ENCODE data around the gene AGR2. TPM values are rescaled to one million over a fixed set of nuclear protein-coding genes. Genes with fewer than 3 reads are reported as not detected.

Gene AGR2
- total RNA-seq, 1 donor = not detected

GRCh38 chr7:16745645-16746044 lies 59.2 kb downstream of the AGR2 start:
- no peak for TF ChIP-seq CTCF (IDR thresholded peaks at IDR 0.05; ENCODE audit: extremely low read depth, low read depth, low read length)
- H2AFZ ChIP-seq (ENCODE audit: low read length) = no peak overlapping the region
- DNase-seq (ENCODE audit: insufficient read length, low spot score, missing footprints) = no peak

GRCh38 chr7:16744518-16745250 lies 60.1 kb downstream of the AGR2 start:
- H3K36me3 ChIP-seq (ENCODE audit: insufficient read depth, low read length) = no peaks in the 10 kb centered on the region
- H3K27me3 ChIP-seq (ENCODE audit: insufficient read depth, low read length) = no peaks in the 10 kb centered on the region
- H3K4me1 ChIP-seq (ENCODE audit: insufficient read depth, low read length) = peaks cover 25% of the 10 kb centered on the region
- TF ChIP-seq CTCF (IDR thresholded peaks at IDR 0.05; ENCODE audit: extremely low read depth, low read depth, low read length) = no peak
- no peak overlapping the region for H3K4me3 ChIP-seq (ENCODE audit: insufficient read depth, low read length)
- H3K27ac ChIP-seq (ENCODE audit: low read depth, low read length) = no peak overlapping the region
- no peaks in the 10 kb centered on the region for H4K20me1 ChIP-seq (ENCODE audit: insufficient read depth, low read length)
- H3K4me2 ChIP-seq (ENCODE audit: insufficient read depth, low read length) = no peak overlapping the region
- no peak for DNase-seq (ENCODE audit: insufficient read length, low spot score, missing footprints)
- no peak overlapping the region for H2AFZ ChIP-seq (ENCODE audit: low read length)
- H3K79me2 ChIP-seq (ENCODE audit: insufficient read depth, low read length) = no peaks in the 10 kb centered on the region
- H3K9me3 ChIP-seq (ENCODE audit: low read depth, low read length) = no peaks in the 10 kb centered on the region

More at GRCh38 chr7:16745645-16746044, 59.2 kb downstream of the AGR2 start:
- H3K27ac ChIP-seq (ENCODE audit: low read depth, low read length) = no peak overlapping the region
- H3K4me3 ChIP-seq (ENCODE audit: insufficient read depth, low read length) = no peak overlapping the region
- H3K27me3 ChIP-seq (ENCODE audit: insufficient read depth, low read length) = no peaks in the 10 kb centered on the region
- no peaks in the 10 kb centered on the region for H4K20me1 ChIP-seq (ENCODE audit: insufficient read depth, low read length)
- H3K36me3 ChIP-seq (ENCODE audit: insufficient read depth, low read length) = no peaks in the 10 kb centered on the region
- no peak overlapping the region for H3K4me2 ChIP-seq (ENCODE audit: insufficient read depth, low read length)
- H3K4me1 ChIP-seq (ENCODE audit: insufficient read depth, low read length) = peaks cover 17% of the 10 kb centered on the region
- no peaks in the 10 kb centered on the region for H3K9me3 ChIP-seq (ENCODE audit: low read depth, low read length)
- H3K79me2 ChIP-seq (ENCODE audit: insufficient read depth, low read length) = no peaks in the 10 kb centered on the region

- Histone ChIP-seq H3K4me1 (ENCODE audit: insufficient read depth, low read length) (peaks cover 31% of the 10 kb centered on the region), H3K4me3 (ENCODE audit: insufficient read depth, low read length) (no peak overlapping the region), H3K4me2 (ENCODE audit: insufficient read depth, low read length) (no peak overlapping the region), H4K20me1 (ENCODE audit: insufficient read depth, low read length) (no peaks in the 10 kb centered on the region), H2AFZ (ENCODE audit: low read length) (no peak overlapping the region), H3K36me3 (ENCODE audit: insufficient read depth, low read length) (no peaks in the 10 kb centered on the region), H3K9me3 (ENCODE audit: low read depth, low read length) (no peaks in the 10 kb centered on the region), H3K27me3 (ENCODE audit: insufficient read depth, low read length) (no peaks in the 10 kb centered on the region), H3K79me2 (ENCODE audit: insufficient read depth, low read length) (no peaks in the 10 kb centered on the region), H3K27ac (ENCODE audit: low read depth, low read length) (no peak overlapping the region)
- no peak for TF ChIP-seq CTCF (IDR thresholded peaks at IDR 0.05; ENCODE audit: extremely low read depth, low read depth, low read length)
- no peak for DNase-seq (ENCODE audit: insufficient read length, low spot score, missing footprints)
Measured at GRCh38 chr7:16743236-16743635, 61.6 kb downstream of the AGR2 start.

GRCh38 chr7:16742547-16742946 lies 62.3 kb downstream of the AGR2 start:
- H3K4me2 ChIP-seq (ENCODE audit: insufficient read depth, low read length) = no peak overlapping the region
- no peak overlapping the region for H2AFZ ChIP-seq (ENCODE audit: low read length)

More at GRCh38 chr7:16742547-16742946, 62.3 kb downstream of the AGR2 start:
- Histone ChIP-seq H3K9me3 (ENCODE audit: low read depth, low read length) (no peaks in the 10 kb centered on the region), H3K27ac (ENCODE audit: low read depth, low read length) (no peak overlapping the region), H3K36me3 (ENCODE audit: insufficient read depth, low read length) (no peaks in the 10 kb centered on the region), H3K79me2 (ENCODE audit: insufficient read depth, low read length) (no peaks in the 10 kb centered on the region), H4K20me1 (ENCODE audit: insufficient read depth, low read length) (no peaks in the 10 kb centered on the region), H3K4me1 (ENCODE audit: insufficient read depth, low read length) (peaks cover 31% of the 10 kb centered on the region), H3K27me3 (ENCODE audit: insufficient read depth, low read length) (no peaks in the 10 kb centered on the region), H3K4me3 (ENCODE audit: insufficient read depth, low read length) (no peak overlapping the region)
- no peak for TF ChIP-seq CTCF (IDR thresholded peaks at IDR 0.05; ENCODE audit: extremely low read depth, low read depth, low read length)
- DNase-seq (ENCODE audit: insufficient read length, low spot score, missing footprints) = no peak

Other genes starting within 250 kb of the AGR2 start
- 26.8 and 28.0 TPM in 2 replicates for gene ANKMY2, start 159.2 kb downstream of the AGR2 start, total RNA-seq
- gene BZW2, start 158.8 kb downstream of the AGR2 start, total RNA-seq = 45.4 and 52.8 TPM in 2 replicates
- gene TSPAN13, start 51.2 kb downstream of the AGR2 start, total RNA-seq = 1.8 TPM in 2 replicates
- not detected in 2 replicates for gene AGR3, start 77.0 kb upstream of the AGR2 start, total RNA-seq

Measured in osteoblast (primary cell).